ENCODE data around the gene MEP1A. TPM values are rescaled to one million over a fixed set of nuclear protein-coding genes. Genes with fewer than 3 reads are reported as not detected.
"Not testable (repeated sequence)": the region's sequence is repeated elsewhere in the genome, so short reads cannot be mapped to it uniquely, and the experiment has no call there.

Gene MEP1A
- total RNA-seq, 1 donor = not detected

DNA sequence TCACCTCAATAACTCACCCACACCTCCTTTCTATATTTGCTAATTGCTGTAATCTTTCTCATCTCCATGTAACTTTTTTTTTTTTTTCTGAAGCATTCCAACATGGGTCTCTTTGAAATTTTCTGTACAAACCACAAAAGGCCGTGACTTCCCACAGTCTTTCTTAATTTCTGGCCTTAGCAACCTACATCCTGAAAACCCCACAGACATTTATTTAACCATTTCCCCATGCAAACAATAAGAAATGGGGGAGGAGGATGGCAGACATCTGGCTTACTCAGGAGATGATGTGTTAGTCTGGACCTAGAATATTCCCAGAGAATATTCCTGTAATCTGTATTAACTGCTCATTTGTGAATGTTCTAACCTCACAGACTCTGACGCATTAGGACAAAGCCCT lies 57.6 kb downstream of the MEP1A start:
- TF ChIP-seq, protein P1, sequence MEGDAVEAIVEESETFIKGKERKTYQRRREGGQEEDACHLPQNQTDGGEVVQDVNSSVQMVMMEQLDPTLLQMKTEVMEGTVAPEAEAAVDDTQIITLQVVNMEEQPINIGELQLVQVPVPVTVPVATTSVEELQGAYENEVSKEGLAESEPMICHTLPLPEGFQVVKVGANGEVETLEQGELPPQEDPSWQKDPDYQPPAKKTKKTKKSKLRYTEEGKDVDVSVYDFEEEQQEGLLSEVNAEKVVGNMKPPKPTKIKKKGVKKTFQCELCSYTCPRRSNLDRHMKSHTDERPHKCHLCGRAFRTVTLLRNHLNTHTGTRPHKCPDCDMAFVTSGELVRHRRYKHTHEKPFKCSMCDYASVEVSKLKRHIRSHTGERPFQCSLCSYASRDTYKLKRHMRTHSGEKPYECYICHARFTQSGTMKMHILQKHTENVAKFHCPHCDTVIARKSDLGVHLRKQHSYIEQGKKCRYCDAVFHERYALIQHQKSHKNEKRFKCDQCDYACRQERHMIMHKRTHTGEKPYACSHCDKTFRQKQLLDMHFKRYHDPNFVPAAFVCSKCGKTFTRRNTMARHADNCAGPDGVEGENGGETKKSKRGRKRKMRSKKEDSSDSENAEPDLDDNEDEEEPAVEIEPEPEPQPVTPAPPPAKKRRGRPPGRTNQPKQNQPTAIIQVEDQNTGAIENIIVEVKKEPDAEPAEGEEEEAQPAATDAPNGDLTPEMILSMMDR (IDR thresholded peaks at IDR 0.05; ENCODE audit: insufficient read depth, low read depth, low read length) = no peak
- no peak overlapping the region for H3K4me3 ChIP-seq (ENCODE audit: low read depth, low read length)
- no peak for DNase-seq (ENCODE audit: low read depth)

DNA sequence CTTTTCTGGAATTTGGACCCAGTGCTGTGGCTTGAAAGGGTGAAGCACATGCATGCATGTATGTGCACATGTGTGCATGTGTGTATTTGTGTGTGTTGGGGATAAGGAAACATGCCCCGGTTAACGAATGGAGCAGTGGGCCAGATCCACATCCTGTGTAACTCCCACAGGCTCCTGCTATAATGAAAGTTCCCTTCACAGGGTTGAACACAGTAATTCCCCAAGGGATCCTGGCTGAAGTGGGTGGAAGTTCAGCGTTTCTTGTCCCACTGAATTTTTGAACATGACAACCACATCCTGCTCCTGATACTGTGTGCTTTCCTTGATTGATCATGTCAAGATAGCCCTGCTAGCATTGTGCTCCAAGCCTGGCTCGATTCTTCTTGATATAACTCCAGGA lies 58.4 kb downstream of the MEP1A start:
- not testable (repeated sequence) for DNase-seq (ENCODE audit: low read depth); H3K4me3 ChIP-seq (ENCODE audit: low read depth, low read length)

GRCh38 chr6:46855966-46856365 lies 62.8 kb downstream of the MEP1A start:
- peak; percentile 18 for DNase-seq (ENCODE audit: low read depth)
- H3K4me3 ChIP-seq (ENCODE audit: low read depth, low read length) = not testable (repeated sequence)
- TF ChIP-seq, protein P1 (IDR thresholded peaks at IDR 0.05; ENCODE audit: insufficient read depth, low read depth, low read length) = peak; percentile 77

- TF ChIP-seq, protein P1 (IDR thresholded peaks at IDR 0.05; ENCODE audit: insufficient read depth, low read depth, low read length) = no peak
These were observed 69.2 kb downstream of the MEP1A start for GRCh38 chr6:46862381-46862780.

DNA sequence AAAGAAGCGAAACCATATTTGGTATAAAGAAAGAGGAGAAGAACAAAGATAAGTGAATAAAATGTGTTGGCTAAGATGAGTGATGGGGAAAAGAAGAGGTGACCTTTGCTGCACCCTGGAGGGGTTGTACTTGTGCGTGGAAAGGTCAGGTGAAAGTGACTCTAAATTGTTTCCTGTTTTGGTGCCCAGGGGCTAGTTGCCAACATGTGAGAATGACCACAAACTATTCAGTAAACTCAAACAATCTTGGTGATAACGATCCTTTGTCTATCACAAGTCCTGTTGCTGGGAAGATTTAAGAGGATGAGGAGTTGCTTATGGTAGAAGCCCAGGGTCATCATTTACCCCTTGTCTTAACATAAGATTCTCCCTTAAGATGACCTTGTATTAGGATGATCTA lies 70.6 kb downstream of the MEP1A start:
- H3K4me3 ChIP-seq (ENCODE audit: low read depth, low read length) = no peak overlapping the region
- TF ChIP-seq, protein P1 (IDR thresholded peaks at IDR 0.05; ENCODE audit: insufficient read depth, low read depth, low read length) = no peak
- no peak for DNase-seq (ENCODE audit: low read depth)

More at GRCh38 chr6:46862381-46862780, 69.2 kb downstream of the MEP1A start:
- DNase-seq (ENCODE audit: low read depth) = no peak
- H3K4me3 ChIP-seq (ENCODE audit: low read depth, low read length) = no peak overlapping the region

DNA sequence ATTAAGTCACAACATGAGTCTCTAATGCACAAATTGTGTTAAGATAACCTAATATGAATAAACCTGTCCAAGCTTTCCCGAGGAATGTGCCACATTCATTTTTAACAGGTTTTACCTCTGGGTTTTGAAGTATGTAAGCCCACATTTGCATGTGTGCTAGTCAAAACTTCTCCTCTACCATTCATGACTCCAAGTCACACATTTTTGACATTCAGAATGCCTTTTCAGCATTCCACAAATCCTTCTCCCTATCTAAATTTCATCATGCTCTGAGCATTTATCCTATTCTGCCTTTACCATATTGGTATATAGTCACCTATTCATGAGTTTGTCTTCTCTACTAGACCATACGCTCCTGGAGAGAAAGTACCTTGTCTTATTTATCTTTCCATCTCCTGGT lies 72.0 kb downstream of the MEP1A start:
- DNase-seq (ENCODE audit: low read depth) = no peak
- H3K4me3 ChIP-seq (ENCODE audit: low read depth, low read length) = no peak overlapping the region
- TF ChIP-seq, protein P1 (IDR thresholded peaks at IDR 0.05; ENCODE audit: insufficient read depth, low read depth, low read length) = no peak

DNA sequence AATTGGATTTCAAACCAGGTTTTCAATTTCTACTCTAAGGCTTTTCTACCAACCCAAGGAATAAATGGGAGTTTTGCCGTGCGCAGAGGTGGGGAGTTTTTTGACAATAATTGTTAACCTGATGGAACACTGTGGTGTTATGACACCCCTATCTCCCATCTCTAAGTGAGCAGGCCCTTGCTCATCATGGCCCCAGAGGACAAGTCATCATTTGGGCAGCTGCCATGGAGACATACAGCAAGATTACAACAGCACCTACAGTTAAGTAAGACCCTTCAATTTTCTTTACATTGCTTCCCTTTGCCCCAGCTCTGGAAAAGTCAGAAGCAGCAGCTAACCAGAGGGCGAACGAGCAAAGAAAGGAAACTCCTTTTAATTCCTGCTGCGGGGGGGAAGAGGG lies 74.2 kb downstream of the MEP1A start:
- no peak for DNase-seq (ENCODE audit: low read depth)
- no peak overlapping the region for H3K4me3 ChIP-seq (ENCODE audit: low read depth, low read length)
- TF ChIP-seq, protein P1 (IDR thresholded peaks at IDR 0.05; ENCODE audit: insufficient read depth, low read depth, low read length) = no peak

All from fibroblast of villous mesenchyme (primary cell).